Measurements from ENCODE around the gene ZBTB21.

- TF ChIP-seq CTCF (IDR thresholded peaks at IDR 0.05) (no peak), EZH2 (IDR thresholded peaks at IDR 0.05) (no peak)
These were observed 16.4 kb downstream of the ZBTB21 start for GRCh38 chr21:41993744-41994143.

Data from neural progenitor cell (in vitro differentiated cells).